Tracheal epithelial cell (primary cell): ENCODE measurements around the gene SZRD1. TPM values are rescaled to one million over a fixed set of nuclear protein-coding genes. Genes with fewer than 3 reads are reported as not detected.

Experiments
- total RNA-seq: library from RNA; depleted of rRNA; stranded (reverse); fragments of >200 nt; gene quantifications from 2 replicates; pipeline ENCODE4 v1.2.1, GENCODE V29; 2014

The SZRD1 gene, protein sequence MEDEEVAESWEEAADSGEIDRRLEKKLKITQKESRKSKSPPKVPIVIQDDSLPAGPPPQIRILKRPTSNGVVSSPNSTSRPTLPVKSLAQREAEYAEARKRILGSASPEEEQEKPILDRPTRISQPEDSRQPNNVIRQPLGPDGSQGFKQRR
- total RNA-seq = 15.9 and 18.8 TPM in 2 replicates

DNA sequence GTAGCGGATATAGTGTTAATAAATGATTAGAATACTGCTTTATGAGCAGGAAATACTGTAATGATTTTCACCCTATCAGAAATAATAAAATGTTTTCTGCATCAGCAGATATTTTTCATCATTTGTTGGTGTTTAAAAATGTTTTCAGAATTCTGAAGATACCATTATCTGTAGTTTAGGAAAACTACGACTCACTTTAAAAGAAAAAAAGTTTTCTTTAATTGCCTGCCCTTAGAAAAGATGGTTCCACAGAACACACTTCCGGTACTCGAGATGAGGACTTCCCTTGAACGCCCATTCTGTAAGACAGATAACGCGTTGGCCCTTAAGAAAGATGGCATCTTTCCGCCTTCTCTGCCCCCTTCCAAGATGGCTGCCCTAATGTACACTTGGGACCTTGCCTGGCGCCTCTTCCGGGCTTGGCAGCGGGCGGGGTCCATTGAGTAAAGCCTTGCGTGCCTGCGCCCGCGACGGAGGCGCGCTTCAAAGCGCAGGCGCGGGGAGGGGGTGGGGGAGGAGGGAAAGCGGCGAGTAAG, at the start of gene SZRD1:
Gene SZRD1, plus strand, starts transcription at position 521 of the 536 bp plus-strand sequence. CDS start 16 bp downstream, outside the sequence.

GRCh38 chr1:16351994-16352841, 14.8 kb upstream of the SZRD1 start, which contains the start of gene FBXO42:
FBXO42 (minus strand) TSS chr1:16352480; CDS start chr1:16315418, 37,062 bp downstream.

GRCh38 chr1:16436946-16437474, 70.0 kb downstream of the SZRD1 start, which contains the start of gene SPATA21:
SPATA21 (minus strand) TSS chr1:16437424; CDS start chr1:16431371, 6,053 bp downstream.

DNA sequence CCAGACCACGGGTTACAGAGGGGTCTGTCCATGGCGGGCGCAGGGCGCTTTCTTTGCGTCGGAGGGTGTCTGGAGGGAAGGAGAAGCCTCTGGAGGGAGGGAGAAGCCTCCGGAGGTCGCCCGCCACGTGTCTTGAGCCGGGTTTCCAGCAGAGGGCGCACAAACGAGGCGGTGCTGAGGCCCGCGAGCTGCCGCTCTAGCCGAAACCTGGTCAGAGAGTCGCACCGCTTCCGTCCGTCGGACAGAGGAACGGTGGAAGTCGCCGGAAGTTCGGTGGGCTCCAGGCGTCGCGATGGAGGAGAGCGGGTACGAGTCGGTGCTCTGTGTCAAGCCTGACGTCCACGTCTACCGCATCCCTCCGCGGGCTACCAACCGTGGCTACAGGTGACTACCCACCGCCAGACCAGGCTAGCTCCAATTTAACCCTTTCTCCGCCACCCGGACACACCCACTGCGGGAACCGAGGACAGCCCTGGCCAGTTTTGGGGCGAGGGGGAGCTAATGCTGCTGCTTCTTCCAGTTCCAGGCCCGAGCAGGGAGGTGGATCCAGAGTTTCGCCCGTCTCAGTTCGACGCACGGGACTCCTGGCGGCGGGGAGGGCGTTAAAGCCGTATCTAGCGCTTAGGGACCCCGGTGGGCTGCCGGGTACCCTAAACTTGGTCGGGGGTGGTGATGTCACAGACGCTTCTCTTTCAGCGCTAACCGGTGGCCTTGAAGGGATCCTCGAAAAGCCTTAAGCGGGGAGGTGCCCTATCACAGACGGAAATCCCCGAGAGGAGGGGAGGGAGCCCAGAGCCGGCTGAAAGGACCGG, 73.6 kb downstream of the SZRD1 start, which contains the start of gene NECAP2:
Gene NECAP2, plus strand, starts transcription at position 255 of the 812 bp plus-strand sequence. Its CDS starts 38 bp downstream, at position 293.

Other genes starting within 250 kb of the SZRD1 start
- 123 and 144 TPM in 2 replicates for gene EPHA2, start 211.2 kb upstream of the SZRD1 start, total RNA-seq
- 2.1 and 5.1 TPM in 2 replicates for gene ARHGEF19, start 154.6 kb upstream of the SZRD1 start, total RNA-seq
- 5.1 and 6.4 TPM in 2 replicates for gene CPLANE2, start 130.1 kb upstream of the SZRD1 start, total RNA-seq
- gene FBXO42, start 14.8 kb upstream of the SZRD1 start, total RNA-seq = 11.5 and 15.2 TPM in 2 replicates
- gene SPATA21, start 70.2 kb downstream of the SZRD1 start, total RNA-seq = not detected in 2 replicates
- gene NECAP2, start 73.5 kb downstream of the SZRD1 start, total RNA-seq = 62.7 and 181 TPM in 2 replicates
- under 0.01 TPM in 2 replicates for gene RNU1-1, start 147.0 kb downstream of the SZRD1 start, total RNA-seq
- 11.8 and 26.6 TPM in 2 replicates for gene NBPF1, start 246.3 kb downstream of the SZRD1 start, total RNA-seq